Gastroesophageal sphincter (tissue), 3 donors: ENCODE measurements around the gene CALR3.

ENCODE experiments used
- CTCF ChIP-seq, 4 experiments: fragments of 200-600 bp in 2 of 4; fragments of 450-650 bp in 2 of 4; sonication (generic) in 1 of 4; IDR thresholded peaks; one replicate each; pipeline ENCODE4 v1.5.1; 2017 to 2019; ENCODE audit warnings: antibody characterized with exemption in 4 of 4, mild to moderate bottlenecking in 2 of 4, moderate library complexity in 2 of 4
- POLR2A ChIP-seq, 2 donors: fragments of 450-650 bp; IDR thresholded peaks; one replicate each; pipeline ENCODE4 v1.6.1; 2017; ENCODE audit warnings: antibody characterized with exemption in 2 of 2, mild to moderate bottlenecking in 2 of 2, moderate library complexity in 1 of 2

- no peak for TF ChIP-seq CTCF (IDR thresholded peaks at IDR 0.05)
- TF ChIP-seq POLR2A (IDR thresholded peaks at IDR 0.05), result no peak
Observed at GRCh38 chr19:16508546-16508945, 12.6 kb upstream of the CALR3 start.
